Ureter (tissue), 1 donor: Measurements from ENCODE around the gene MET. TPM values are rescaled to one million over a fixed set of nuclear protein-coding genes. Genes with fewer than 3 reads are reported as not detected.
"Not testable (repeated sequence)": the region's sequence is repeated elsewhere in the genome, so short reads cannot be mapped to it uniquely, and the experiment has no call there.

Source experiments
- DNase-seq: peaks from one replicate; pipeline ENCODE4 v3.0.0-alpha.2; 2020; ENCODE audit warnings: low spot score
- total RNA-seq: library from RNA; stranded (reverse); gene quantifications from one replicate; pipeline ENCODE4 v1.2.4, GENCODE V29; 2023
- donor health status: DM: yes; HTN: yes; CAD: no.

MET gene
- total RNA-seq, 1 donor from 2014 or later = 54.1 TPM

DNA sequence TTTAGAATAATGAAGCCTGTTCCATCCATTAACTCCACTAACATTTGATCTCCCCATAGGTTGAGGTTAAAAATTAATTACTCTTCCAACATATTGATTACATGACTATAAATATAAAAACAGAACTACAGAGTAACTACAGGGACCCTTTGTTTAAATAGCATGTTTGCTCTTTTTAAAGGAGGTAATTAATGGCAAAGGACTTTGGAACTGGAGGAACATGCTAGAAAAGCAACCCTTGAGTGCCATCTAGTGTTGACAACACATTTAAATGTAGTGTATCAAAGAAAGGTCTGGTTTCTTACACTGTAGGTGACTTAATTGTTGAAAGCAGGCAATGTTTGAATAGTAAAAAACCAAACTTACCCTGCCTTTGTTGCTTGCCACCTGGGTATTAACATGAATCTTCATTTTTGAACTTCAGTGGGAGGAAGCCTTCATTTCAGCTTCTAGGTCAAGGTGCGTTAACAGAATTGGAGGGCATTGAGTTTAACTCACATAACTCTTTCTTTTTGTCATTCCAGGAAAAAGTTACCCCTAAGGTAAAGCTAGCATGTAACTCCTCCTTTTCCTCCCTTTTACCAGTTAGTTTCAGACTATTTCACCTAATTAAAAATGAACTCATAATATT lies 137.8 kb downstream of the MET start:
- DNase-seq = no peak

DNA sequence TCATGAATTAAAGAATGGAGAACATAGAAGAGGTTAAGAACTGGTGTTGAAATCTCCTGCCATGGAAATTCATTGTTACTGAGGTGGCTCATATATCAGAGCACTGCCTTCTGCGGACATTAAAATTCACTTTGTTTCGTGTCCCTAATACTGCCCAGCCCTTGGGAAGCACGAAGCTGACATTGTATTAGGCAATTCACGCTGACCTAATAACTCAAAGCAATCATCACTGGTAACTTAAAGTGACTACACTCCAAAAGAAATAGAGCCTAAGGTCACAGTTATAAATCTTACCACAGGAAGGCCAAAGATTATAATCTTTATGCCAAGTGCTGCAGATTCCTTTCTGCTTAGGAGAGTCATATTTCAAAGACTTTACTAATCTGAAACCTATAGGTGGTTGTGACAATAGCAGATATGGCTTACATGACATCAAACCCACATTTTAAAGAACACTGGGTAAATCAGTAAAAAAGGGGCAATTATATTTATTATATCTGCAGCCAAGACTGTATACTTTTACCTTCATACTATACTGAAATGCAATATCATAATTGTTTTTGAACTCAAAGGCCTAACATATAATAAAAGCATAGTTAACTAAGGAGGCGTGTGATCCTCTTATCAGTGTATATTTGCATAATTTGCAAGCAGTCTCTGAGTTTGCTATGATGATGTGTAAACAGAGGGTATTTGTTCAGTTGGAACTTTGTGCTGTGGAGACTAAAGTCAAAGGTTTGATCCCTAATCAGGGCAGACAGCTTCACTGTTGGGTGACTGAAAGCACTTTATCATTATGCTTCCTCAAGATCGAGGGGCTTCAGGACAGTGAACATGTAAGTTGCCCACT lies 138.5 kb downstream of the MET start:
- DNase-seq = no peak

- DNase-seq = no peak
Observed at GRCh38 chr7:116811768-116812167, 139.8 kb downstream of the MET start.

GRCh38 chr7:116812860-116813259 lies 140.9 kb downstream of the MET start:
- DNase-seq = no peak

DNA sequence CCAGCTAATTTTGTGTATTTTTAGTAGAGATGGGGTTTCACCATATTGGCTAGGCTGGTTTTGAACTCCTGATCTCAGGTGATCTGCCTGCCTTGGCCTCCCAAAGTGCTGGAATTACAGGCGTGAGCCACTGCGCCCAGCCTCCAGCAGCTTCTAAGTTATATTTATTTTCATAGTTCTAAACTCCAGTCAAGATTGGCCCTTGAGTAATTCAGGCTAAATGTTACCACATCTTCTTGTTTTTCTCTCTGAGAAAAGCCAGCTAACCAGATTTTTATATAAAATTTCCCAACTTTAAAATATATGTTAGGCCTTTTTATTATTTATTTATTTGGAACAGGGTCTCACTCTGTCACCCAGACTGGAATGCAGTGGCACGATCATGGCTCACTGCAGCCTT lies 141.4 kb downstream of the MET start:
- not testable (repeated sequence) for DNase-seq

- no peak for DNase-seq
Observed at GRCh38 chr7:116815041-116815440, 143.0 kb downstream of the MET start.

GRCh38 chr7:116820149-116820548 lies 148.2 kb downstream of the MET start:
- no peak for DNase-seq

DNA sequence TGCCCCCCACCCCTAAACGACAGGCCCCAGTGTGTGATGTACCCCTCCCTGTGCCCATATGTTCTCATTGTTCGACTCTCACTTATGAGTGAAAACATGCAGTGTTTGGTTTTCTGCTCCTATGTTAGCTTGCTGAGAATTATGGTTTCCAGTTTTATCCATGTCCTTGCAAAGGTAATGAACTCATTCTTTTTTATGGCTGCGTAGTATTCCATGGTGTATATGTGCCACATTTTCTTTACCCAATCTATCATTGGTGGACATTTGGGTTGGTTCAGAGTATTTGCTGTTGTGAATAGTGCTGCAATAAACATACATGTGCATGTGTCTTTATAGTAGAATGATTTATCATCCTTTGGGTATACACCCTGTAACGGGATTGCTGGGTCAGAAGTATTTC lies 149.7 kb downstream of the MET start:
- DNase-seq = not testable (repeated sequence)

- no peak for DNase-seq
Observed at GRCh38 chr7:116824449-116824848, 152.5 kb downstream of the MET start.

DNA sequence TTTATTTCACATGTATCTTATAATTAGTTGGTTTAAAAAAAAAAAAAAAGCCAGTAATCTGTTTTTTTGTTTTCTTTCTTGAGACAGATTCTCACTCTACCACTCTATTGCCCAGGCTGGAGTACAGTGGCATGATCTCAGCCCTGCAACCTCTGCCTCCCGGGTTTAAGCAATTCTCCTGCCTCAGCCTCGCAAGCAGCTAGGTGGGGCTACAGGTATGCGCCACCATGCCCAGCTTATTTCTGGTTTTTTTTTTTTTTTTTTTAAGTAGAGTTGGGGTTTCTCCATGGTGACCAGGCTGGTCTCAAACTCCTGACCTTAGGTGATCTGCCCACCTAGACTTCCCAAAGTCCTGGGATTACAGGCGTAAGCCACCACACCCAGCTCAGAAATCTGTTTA lies 156.3 kb downstream of the MET start:
- no peak for DNase-seq

GRCh38 chr7:116829041-116829440 lies 157.0 kb downstream of the MET start:
- DNase-seq = no peak

DNA sequence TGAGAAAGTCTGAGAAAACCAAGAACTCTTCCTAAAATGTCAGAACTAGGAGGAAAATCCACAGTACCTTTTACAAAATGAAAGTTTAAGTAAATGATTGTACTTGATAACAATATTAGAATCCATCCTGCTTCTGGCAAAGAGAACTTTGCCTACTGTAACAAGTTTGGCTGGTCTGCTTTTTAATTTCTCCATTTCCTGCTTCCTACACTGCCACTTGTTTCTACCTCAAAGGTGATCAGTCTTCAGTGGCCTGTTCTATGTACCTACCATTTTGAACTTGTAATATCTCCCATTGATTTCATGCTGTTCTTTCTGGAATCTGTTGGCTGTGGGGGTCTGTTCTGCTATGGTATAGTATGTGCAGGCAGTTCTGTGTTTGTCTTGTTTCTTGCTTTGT lies 157.5 kb downstream of the MET start:
- DNase-seq = no peak

DNA sequence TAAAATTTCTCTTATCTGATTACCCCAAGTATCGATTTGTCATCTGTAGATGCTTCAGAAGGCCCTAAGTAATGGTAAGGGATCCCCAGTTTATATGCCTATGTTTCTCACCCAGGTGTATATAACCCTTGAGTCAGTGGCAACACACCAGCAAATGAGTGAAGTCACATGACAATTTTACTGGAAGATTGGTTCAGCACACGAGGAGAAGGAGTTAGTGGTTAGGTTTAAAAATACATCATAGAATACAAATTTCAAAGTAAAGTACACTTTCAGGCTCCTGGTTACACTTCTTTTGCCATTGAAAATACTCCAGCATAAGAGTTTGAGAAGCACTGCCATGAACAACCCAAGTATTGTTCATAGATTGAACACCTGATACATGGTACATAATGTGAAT lies 160.7 kb downstream of the MET start:
- DNase-seq = no peak

DNA sequence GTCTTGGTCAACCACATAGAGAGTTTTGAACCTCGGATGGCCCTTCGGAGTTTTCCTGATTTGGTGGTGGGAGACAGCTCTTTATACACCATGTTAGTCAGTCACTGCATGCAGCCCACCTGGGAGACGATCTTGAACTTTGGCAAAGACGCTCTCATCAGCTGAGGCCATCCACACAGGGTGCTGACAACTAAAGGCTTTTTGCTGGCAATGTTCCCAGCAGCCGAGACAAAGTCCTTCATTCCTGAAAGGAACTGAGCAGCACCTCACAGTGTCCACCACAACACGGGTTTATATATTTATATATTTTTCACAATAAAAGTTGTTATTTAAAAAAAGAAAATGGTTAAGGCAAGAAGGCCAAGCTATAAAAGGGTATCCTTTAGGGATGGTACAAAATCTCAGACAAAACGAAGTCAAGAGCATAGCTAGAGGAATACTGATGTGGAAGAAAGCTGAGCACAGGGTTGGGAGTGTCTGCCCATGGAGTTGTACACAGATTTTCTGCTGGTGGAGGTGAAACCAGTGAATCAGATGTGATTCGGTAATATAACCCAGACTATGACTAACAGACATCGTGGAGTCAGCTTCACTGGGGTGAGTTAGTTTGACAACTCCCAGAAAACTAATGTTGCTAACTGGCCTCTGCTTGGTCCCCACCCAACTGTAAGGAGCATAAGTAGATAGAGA lies 163.0 kb downstream of the MET start:
- no peak for DNase-seq

- no peak for DNase-seq
Observed at GRCh38 chr7:116836048-116836447, 164.1 kb downstream of the MET start.

- DNase-seq = no peak
Observed at GRCh38 chr7:116836911-116837310, 164.9 kb downstream of the MET start.

GRCh38 chr7:116837586-116837985 lies 165.6 kb downstream of the MET start:
- DNase-seq = no peak

- no peak for DNase-seq
Observed at GRCh38 chr7:116840256-116840655, 168.3 kb downstream of the MET start.

- DNase-seq = no peak
Observed at GRCh38 chr7:116842371-116842770, 170.4 kb downstream of the MET start.

DNA sequence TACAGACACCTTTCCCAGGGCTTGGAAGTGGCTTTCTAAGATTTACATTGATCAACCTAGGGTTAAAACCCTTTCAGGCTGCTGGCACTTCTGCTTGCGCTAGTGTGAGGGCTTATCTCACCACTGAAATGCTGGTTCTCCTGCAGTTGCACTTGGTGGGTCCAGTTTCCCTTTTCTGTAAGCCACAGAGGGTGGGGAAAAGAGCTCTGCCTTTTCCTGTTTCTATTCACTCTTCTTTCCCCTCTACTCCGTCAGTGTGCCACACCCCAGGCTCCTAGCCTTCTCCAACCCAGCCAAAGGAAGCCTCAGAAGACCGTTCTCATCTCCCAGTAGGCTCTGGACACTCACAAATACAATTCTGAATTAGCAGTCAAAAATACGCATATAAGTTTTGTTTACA lies 171.4 kb downstream of the MET start:
- no peak for DNase-seq
